Common myeloid progenitor, CD34-positive (primary cell): ENCODE measurements around the gene MTRF1L.

Source experiments
- CTCF ChIA-PET: fragments of 350-600 bp; sonication (Branson Sonifier 250); formaldehyde crosslinking; loops from one replicate; lab custom pipeline; 2021; ENCODE audit warnings: antibody characterized with exemption; lab: Charles Lee
- POLR2A ChIA-PET: fragments of 350-600 bp; sonication (Branson Sonifier 250); formaldehyde crosslinking; loops from one replicate; lab custom pipeline; 2021; ENCODE audit warnings: antibody characterized with exemption; lab: Charles Lee
- DNase-seq, 3 donors: peaks; one replicate each; pipeline versions ENCODE4 v3.0.0 to v3.0.0-alpha.2; 2013
- H3K27ac ChIP-seq, 2 experiments: 1 replicate in 1 of 2; 2 replicates in 1 of 2; pipeline ENCODE4 v1.7.0; 2013; ENCODE audit warnings: inconsistent platforms in 2 of 2, low read length in 2 of 2, mild to moderate bottlenecking in 2 of 2, low read depth in 1 of 2, moderate library complexity in 1 of 2; ENCODE audit not compliant: severe bottlenecking in 2 of 2, insufficient read depth in 1 of 2, poor library complexity in 1 of 2
- H3K27me3 ChIP-seq, 5 experiments: replicated peaks in 2 of 5; 1 replicate in 3 of 5; 2 replicates in 2 of 5; pipeline versions ENCODE4 v1.6.1 to v1.7.0; 2013; ENCODE audit warnings: low read length in 4 of 5, mild to moderate bottlenecking in 2 of 5, moderate library complexity in 2 of 5, inconsistent platforms in 1 of 5; ENCODE audit not compliant: insufficient read depth in 5 of 5, control insufficient read depth in 4 of 5
- H3K36me3 ChIP-seq, 4 experiments: 1 replicate in 2 of 4; 2 replicates in 2 of 4; pipeline versions ENCODE4 v1.6.1 to v1.7.0; 2013; ENCODE audit warnings: low read length in 3 of 4, control low read depth in 1 of 4, mild to moderate bottlenecking in 1 of 4; ENCODE audit not compliant: control insufficient read depth in 4 of 4, insufficient read depth in 4 of 4
- H3K4me1 ChIP-seq, 4 experiments: 1 replicate in 3 of 4; 2 replicates in 1 of 4; pipeline versions ENCODE4 v1.6.1 to v1.7.1; 2013; ENCODE audit warnings: low read length in 3 of 4, mild to moderate bottlenecking in 3 of 4, control low read depth in 1 of 4, inconsistent platforms in 1 of 4, moderate library complexity in 1 of 4; ENCODE audit not compliant: control insufficient read depth in 4 of 4, insufficient read depth in 4 of 4; ENCODE audit errors: control extremely low read depth in 1 of 4
- H3K4me3 ChIP-seq, 7 experiments: 1 replicate in 4 of 7; 2 replicates in 3 of 7; pipeline versions ENCODE4 v1.5.1 to v1.7.0; 2013; ENCODE audit warnings: mild to moderate bottlenecking in 7 of 7, low read length in 6 of 7, moderate library complexity in 6 of 7, inconsistent platforms in 2 of 7, low read depth in 2 of 7, control low read depth in 1 of 7; ENCODE audit not compliant: insufficient read depth in 4 of 7, control insufficient read depth in 1 of 7; ENCODE audit errors: extremely low read depth in 1 of 7
- H3K9me3 ChIP-seq, 5 experiments: 1 replicate in 4 of 5; 2 replicates in 1 of 5; pipeline versions ENCODE4 v1.6.1 to v1.7.1; 2013; ENCODE audit warnings: low read length in 4 of 5, mild to moderate bottlenecking in 2 of 5, inconsistent platforms in 1 of 5, low read depth in 1 of 5, moderate library complexity in 1 of 5; ENCODE audit not compliant: control insufficient read depth in 4 of 5, insufficient read depth in 2 of 5; ENCODE audit errors: control extremely low read depth in 1 of 5
- WGBS: methylation state at CpG from one replicate; pipeline ENCODE4 v1.1.5; 2013; ENCODE audit not compliant: insufficient coverage; 5-methylcytosine and 5-hydroxymethylcytosine counted together

MTRF1L gene

DNA sequence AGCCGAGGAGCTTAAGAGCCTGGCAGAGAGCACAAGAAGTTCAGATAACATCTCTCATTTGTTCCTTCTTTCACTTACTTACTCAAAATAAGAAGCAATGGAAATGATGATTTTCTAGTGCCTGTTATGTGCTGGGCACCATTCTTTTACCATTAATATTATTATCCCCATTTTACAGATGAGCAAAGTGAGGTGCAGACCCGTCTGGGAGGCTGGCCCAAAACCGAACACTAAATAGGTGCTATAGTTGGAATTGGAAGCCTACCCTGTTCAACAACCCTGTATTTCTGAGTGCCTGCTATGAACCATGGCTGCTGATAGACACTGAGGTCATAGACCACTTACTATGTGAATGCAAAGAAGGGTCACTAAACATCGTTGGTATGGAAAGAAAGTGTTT is 25.0 kb upstream of the MTRF1L start:
- H3K4me3 ChIP-seq: no peak overlapping the region
- no peaks in the 10 kb centered on the region for H3K9me3 ChIP-seq
- WGBS: no CpG with 5 or more reads among the region's 4 CpGs
- H3K36me3 ChIP-seq: no peaks in the 10 kb centered on the region
- peaks cover 0 to 7% (median 0%) of the 10 kb centered on the region in 4 experiments for H3K4me1 ChIP-seq
- no peak overlapping the region for H3K27ac ChIP-seq
- CTCF ChIA-PET: interaction anchor here (1.0 to 1.8 kb wide), 2 partner anchors 79 to 285 kb away, joined by 4 to 8 read pairs; no protein-coding TSS in a partner anchor
- H3K27me3 ChIP-seq: no peaks in the 10 kb centered on the region
- DNase-seq: no peak
- POLR2A ChIA-PET: no interaction called here

DNA sequence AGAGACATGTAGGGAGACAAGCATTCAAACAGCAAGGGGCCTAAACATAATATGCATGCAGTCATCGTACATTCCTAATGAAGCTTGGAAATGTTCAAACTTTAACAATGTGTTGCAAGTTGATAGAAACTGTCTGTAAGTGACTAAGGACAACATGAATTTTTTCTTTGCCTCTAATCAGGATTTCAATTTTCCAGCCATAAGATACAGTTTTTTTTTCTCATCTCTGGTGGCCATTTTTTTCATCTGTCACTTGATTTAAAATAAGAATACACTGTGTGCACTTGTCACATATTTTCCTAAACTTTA is 22.2 kb upstream of the MTRF1L start:
- no CpG with 5 or more reads among the region's 1 CpG for WGBS
- Histone ChIP-seq H3K4me1 (peaks cover 0 to 4% (median 0%) of the 10 kb centered on the region in 4 experiments), H3K36me3 (no peaks in the 10 kb centered on the region), H3K4me3 (no peak overlapping the region), H3K27ac (no peak overlapping the region), H3K9me3 (no peaks in the 10 kb centered on the region), H3K27me3 (no peaks in the 10 kb centered on the region)
- no peak for DNase-seq
- CTCF ChIA-PET: interaction anchor here (0.8 to 2.6 kb wide), 7 partner anchors 10 to 292 kb away, joined by 3 to 13 read pairs (median 3); no protein-coding TSS in a partner anchor
- POLR2A ChIA-PET: no interaction called here

DNA sequence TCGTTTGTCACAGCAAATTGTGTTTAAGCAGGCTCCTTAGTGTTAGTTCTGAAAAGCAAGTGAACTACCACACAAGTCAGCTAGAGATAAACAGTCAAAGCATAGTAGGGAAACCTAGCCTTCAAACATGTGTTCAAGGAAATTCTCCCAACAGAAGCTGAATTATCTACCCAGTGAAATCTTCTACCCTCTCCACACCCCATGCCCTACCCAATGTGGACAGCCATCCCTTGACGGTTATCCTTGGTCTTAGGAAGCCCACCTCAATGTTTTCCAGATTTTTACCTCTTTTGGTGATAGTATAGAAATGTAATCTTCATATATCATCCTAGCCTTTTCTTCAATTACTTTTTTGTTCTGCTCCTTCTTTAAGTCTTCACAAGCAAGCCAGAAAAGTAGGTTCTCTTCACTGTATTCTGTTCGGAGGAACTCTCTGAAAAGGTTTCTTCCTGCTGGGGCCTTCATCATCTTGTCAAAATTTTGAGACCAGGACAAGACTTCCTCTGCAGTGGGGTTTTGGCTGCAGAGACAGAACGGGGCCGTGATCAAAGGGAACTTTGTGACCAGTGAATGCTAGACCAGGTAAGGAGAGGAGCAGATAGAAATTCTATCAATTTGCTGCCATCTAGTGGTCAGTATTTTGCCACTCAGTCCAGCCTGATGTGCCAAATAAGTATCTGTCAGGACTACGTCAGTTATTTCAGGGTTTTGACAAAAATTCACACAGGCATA is 21.6 kb upstream of the MTRF1L start:
- no peaks in the 10 kb centered on the region for H3K9me3 ChIP-seq
- H3K27ac ChIP-seq: no peak overlapping the region
- 15% methylated on average over 2 of the region's 6 CpGs for WGBS
- POLR2A ChIA-PET: no interaction called here
- no peaks in the 10 kb centered on the region for H3K36me3 ChIP-seq
- H3K27me3 ChIP-seq: no peaks in the 10 kb centered on the region
- H3K4me3 ChIP-seq: no peak overlapping the region
- CTCF ChIA-PET: interaction anchor here (0.8 to 2.6 kb wide), 10 partner anchors 9 to 292 kb away, joined by 3 to 13 read pairs (median 4); partner anchors contain the start of gene MTRF1L
- peak; percentile 67 to 75 (median 71) for DNase-seq
- peaks cover 0 to 4% (median 0%) of the 10 kb centered on the region in 4 experiments for H3K4me1 ChIP-seq

DNA sequence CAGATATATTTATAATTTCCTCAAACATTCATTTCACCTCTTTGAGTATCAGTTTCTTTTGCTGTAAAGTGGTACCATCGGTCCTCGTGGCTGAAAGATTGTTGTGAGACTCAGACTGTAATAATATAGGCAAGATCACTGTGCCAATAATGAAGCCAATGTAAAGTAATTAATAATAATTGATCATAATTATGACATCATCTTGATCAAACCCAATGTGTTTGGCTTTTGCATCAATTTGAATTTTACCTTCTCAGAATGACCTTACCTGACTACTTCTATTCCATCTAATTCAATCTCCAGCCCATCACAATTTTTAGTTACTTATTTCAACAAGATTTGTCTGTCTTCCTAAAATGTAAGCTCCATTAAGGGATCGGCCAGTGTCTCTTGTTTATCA is 15.8 kb upstream of the MTRF1L start:
- H3K4me1 ChIP-seq: peaks cover 0 to 8% (median 4%) of the 10 kb centered on the region in 4 experiments
- WGBS: no CpG with 5 or more reads among the region's 3 CpGs

DNA sequence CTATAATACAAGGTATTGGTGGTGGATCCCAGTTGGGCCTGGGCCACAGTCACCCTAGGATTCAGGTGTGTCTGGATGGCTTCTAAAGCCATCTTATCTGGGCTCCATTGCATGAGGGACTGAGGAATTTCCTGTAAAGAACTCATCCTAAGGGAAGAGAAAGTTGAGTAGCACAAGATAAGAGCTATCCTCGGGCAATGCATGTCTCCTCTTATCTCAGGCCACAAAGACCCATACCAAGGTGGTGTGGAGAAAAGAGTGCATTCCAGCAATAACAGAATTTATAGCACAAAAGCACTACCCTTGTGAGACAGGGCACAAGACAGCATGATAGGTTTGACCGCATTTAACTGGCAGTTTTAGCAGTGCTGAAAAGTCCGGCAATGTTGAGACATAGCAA is 14.3 kb upstream of the MTRF1L start:
- peaks cover 0 to 13% (median 6%) of the 10 kb centered on the region in 4 experiments for H3K4me1 ChIP-seq
- no peak overlapping the region for H3K27ac ChIP-seq
- ChIA-PET POLR2A (interaction anchor here (0.7 kb wide), 1 partner anchor 118 kb away, joined by 6 read pairs; no protein-coding TSS in a partner anchor), CTCF (no interaction called here)
- H3K36me3 ChIP-seq: no peaks in the 10 kb centered on the region
- H3K9me3 ChIP-seq: no peaks in the 10 kb centered on the region
- no peak overlapping the region for H3K4me3 ChIP-seq
- H3K27me3 ChIP-seq: no peaks in the 10 kb centered on the region
- 97% methylated on average over 2 of the region's 3 CpGs for WGBS
- DNase-seq: no peak

More for the DNA sequence above, 15.8 kb upstream of the MTRF1L start:
- Histone ChIP-seq H3K9me3 (no peaks in the 10 kb centered on the region), H3K36me3 (no peaks in the 10 kb centered on the region), H3K4me3 (no peak overlapping the region), H3K27ac (no peak overlapping the region), H3K27me3 (no peaks in the 10 kb centered on the region)
- ChIA-PET POLR2A (no interaction called here), CTCF (interaction anchor here (1.2 to 1.3 kb wide), 3 partner anchors 18 to 465 kb away, joined by 3 to 5 read pairs (median 3); no protein-coding TSS in a partner anchor)
- DNase-seq: no peak

DNA sequence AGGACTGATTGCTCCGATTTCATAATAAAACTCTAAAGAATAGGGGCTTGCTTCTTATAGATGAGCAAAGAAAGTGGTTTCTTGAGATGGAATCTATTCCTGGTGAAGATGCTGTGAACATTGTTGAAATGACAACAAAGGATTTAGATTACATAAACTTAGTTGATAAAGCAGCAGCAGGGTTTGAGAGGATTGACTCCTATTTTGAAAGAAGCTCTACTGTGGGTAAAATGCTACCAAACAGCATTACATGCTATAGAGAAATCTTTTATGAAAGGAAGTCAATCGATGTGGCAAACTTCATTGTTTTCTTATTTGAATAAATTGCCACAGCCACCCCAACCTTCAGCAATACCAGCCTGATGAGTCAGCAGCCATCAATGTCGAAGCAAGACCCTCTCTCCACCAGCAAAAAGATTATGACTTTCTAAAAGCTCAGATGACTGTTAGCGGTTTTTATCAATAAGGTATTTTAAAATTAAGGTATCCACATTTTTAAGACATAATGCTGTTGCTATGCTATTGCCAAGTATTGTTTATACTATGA is 12.7 kb upstream of the MTRF1L start:
- POLR2A ChIA-PET: no interaction called here
- 92% methylated on average over 2 of the region's 4 CpGs for WGBS
- no peaks in the 10 kb centered on the region for H3K9me3 ChIP-seq
- DNase-seq: peak in 2 of 3 donors; percentile 30 to 51
- no peak overlapping the region for H3K27ac ChIP-seq
- H3K4me1 ChIP-seq: peaks cover 0 to 13% (median 6%) of the 10 kb centered on the region in 4 experiments
- H3K27me3 ChIP-seq: no peaks in the 10 kb centered on the region
- CTCF ChIA-PET: interaction anchor here (2.4 kb wide), 1 partner anchor 9 kb away, joined by 8 read pairs; no protein-coding TSS in a partner anchor
- no peak overlapping the region for H3K4me3 ChIP-seq
- no peaks in the 10 kb centered on the region for H3K36me3 ChIP-seq

DNA sequence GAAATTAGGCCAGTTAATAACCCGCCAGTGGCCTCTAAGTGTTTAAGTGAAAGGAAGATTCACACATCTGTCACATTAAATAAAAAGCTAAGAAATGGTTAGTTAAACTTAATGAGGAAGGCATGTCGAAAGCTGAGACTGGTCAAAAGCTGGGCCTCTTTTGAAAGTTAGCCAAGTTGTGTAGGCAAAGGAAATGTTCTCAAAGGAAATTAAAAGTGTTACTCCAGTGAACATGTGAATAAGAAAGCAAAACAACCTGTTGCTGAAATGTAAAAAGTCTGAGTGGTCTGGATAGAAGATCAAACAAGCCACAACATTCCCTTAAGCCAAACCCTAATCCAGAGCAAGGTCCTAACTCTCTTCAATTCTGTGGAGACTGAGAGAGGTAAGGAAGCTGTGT is 10.9 kb upstream of the MTRF1L start:
- H3K36me3 ChIP-seq: no peaks in the 10 kb centered on the region
- H3K27me3 ChIP-seq: no peaks in the 10 kb centered on the region
- peak in 1 of 3 donors; percentile 20 for DNase-seq
- H3K9me3 ChIP-seq: no peaks in the 10 kb centered on the region
- ChIA-PET CTCF (interaction anchor here (1.0 to 2.4 kb wide), 2 partner anchors 11 to 13 kb away, joined by 3 to 8 read pairs; no protein-coding TSS in a partner anchor), POLR2A (no interaction called here)
- no CpG with 5 or more reads among the region's 2 CpGs for WGBS
- H3K4me1 ChIP-seq: peaks cover 0 to 13% (median 6%) of the 10 kb centered on the region in 4 experiments
- peak overlapping the region in 1 of 7 experiments; percentile 13 for H3K4me3 ChIP-seq
- H3K27ac ChIP-seq: no peak overlapping the region
